ENCODE data around the gene ADD2. TPM values are rescaled to one million over a fixed set of nuclear protein-coding genes. Genes with fewer than 3 reads are reported as not detected.

Gene ADD2
- total RNA-seq, 1 donor from 2014 or later, result 1.4 TPM

- Histone ChIP-seq H3K27ac (no peak overlapping the region), H3K4me3 (no peak overlapping the region), H3K27me3 (peaks cover 51% of the 10 kb centered on the region), H3K4me1 (peaks cover 16% of the 10 kb centered on the region), H3K9me3 (no peaks in the 10 kb centered on the region), H3K36me3 (no peaks in the 10 kb centered on the region)
- no peak for ATAC-seq
- TF ChIP-seq CTCF (IDR thresholded peaks at IDR 0.05), result no peak
- DNase-seq, result no peak
- intact Hi-C loops (cut with DNase I), result no loop called here
Observed at GRCh38 chr2:70765507-70765906, 2.5 kb downstream of the ADD2 start.

- H3K4me1 ChIP-seq, result no peaks in the 10 kb centered on the region
- DNase-seq, result no peak
- H3K36me3 ChIP-seq, result no peaks in the 10 kb centered on the region
- ATAC-seq, result no peak
- H3K9me3 ChIP-seq, result no peaks in the 10 kb centered on the region
- H3K27ac ChIP-seq, result no peak overlapping the region
- intact Hi-C loops (cut with DNase I), result no loop called here
- H3K4me3 ChIP-seq, result no peak overlapping the region
- no peak for TF ChIP-seq CTCF (IDR thresholded peaks at IDR 0.05)
- H3K27me3 ChIP-seq, result peaks cover 27% of the 10 kb centered on the region
Observed at GRCh38 chr2:70759446-70759845, 8.6 kb downstream of the ADD2 start.

GRCh38 chr2:70757966-70758365 is 10.0 kb downstream of the ADD2 start:
- Histone ChIP-seq H3K27me3 (peaks cover 17% of the 10 kb centered on the region), H3K4me3 (no peak overlapping the region), H3K27ac (no peak overlapping the region), H3K4me1 (no peaks in the 10 kb centered on the region), H3K9me3 (no peaks in the 10 kb centered on the region), H3K36me3 (no peaks in the 10 kb centered on the region)
- DNase-seq, result no peak
- intact Hi-C loops (cut with DNase I), result no loop called here
- TF ChIP-seq CTCF (IDR thresholded peaks at IDR 0.05), result no peak
- ATAC-seq, result no peak

GRCh38 chr2:70757360-70757759 is 10.6 kb downstream of the ADD2 start:
- ATAC-seq (no peak), DNase-seq (no peak)
- no peaks in the 10 kb centered on the region for H3K9me3 ChIP-seq
- H3K27me3 ChIP-seq, result peaks cover 17% of the 10 kb centered on the region
- H3K27ac ChIP-seq, result no peak overlapping the region
- no peak overlapping the region for H3K4me3 ChIP-seq
- H3K4me1 ChIP-seq, result no peaks in the 10 kb centered on the region
- intact Hi-C loops (cut with DNase I), result no loop called here
- no peaks in the 10 kb centered on the region for H3K36me3 ChIP-seq
- TF ChIP-seq CTCF (IDR thresholded peaks at IDR 0.05), result no peak

GRCh38 chr2:70756128-70756527 is 11.9 kb downstream of the ADD2 start:
- ATAC-seq, result no peak
- Histone ChIP-seq H3K36me3 (no peaks in the 10 kb centered on the region), H3K4me1 (no peaks in the 10 kb centered on the region), H3K27ac (no peak overlapping the region), H3K4me3 (no peak overlapping the region), H3K27me3 (peaks cover 17% of the 10 kb centered on the region), H3K9me3 (no peaks in the 10 kb centered on the region)
- DNase-seq, result no peak
- no peak for TF ChIP-seq CTCF (IDR thresholded peaks at IDR 0.05)
- intact Hi-C loops (cut with DNase I), result no loop called here

GRCh38 chr2:70753902-70754301 is 14.1 kb downstream of the ADD2 start:
- Histone ChIP-seq H3K4me1 (no peaks in the 10 kb centered on the region), H3K36me3 (no peaks in the 10 kb centered on the region)

More at GRCh38 chr2:70753902-70754301, 14.1 kb downstream of the ADD2 start:
- ATAC-seq (no peak), DNase-seq (no peak)
- Histone ChIP-seq H3K27me3 (peaks cover 17% of the 10 kb centered on the region), H3K27ac (no peak overlapping the region), H3K4me3 (no peak overlapping the region), H3K9me3 (no peaks in the 10 kb centered on the region)
- TF ChIP-seq CTCF (IDR thresholded peaks at IDR 0.05), result no peak
- intact Hi-C loops (cut with DNase I), result no loop called here
